HepG2 (cell line): ENCODE data around the gene MAMSTR. TPM values are rescaled to one million over a fixed set of nuclear protein-coding genes. Genes with fewer than 3 reads are reported as not detected.
A peak's percentile ranks its signal among the peaks of the same experiment; 100 is the strongest.

Experiments used
- AGO2 ChIP-seq: fragments of 200-400 bp; formaldehyde crosslinking; optimal IDR thresholded peaks from 2 replicates; pipeline ENCODE3; 2017; ENCODE audit warnings: mild to moderate bottlenecking, low read depth, low read length, moderate library complexity
- ARNT2 ChIP-seq: sonication (generic); formaldehyde crosslinking; IDR thresholded peaks from 2 replicates; pipeline ENCODE4 v1.8.0; 2022; ENCODE audit warnings: mild to moderate bottlenecking, low read depth, missing genetic modification reagents, moderate library complexity
- BCLAF1 ChIP-seq: fragments of 450-650 bp; IDR thresholded peaks from 2 replicates; pipeline ENCODE4 v1.6.1; 2017; ENCODE audit warnings: mild to moderate bottlenecking
- HNF4A ChIP-seq: sonication (generic); formaldehyde crosslinking; IDR thresholded peaks from 2 replicates; pipeline ENCODE4 v1.4.0; 2020; ENCODE audit warnings: missing genetic modification reagents
- MNT ChIP-seq: fragments of 450-650 bp; IDR thresholded peaks from 2 replicates; pipeline ENCODE4 v1.6.1; 2016
- PRMT3 ChIP-seq: sonication (generic); formaldehyde crosslinking; IDR thresholded peaks from 2 replicates; pipeline ENCODE4 v1.8.1; 2022; ENCODE audit warnings: low read depth, mild to moderate bottlenecking, moderate library complexity, missing genetic modification reagents, borderline replicate concordance
- RARA ChIP-seq: IDR thresholded peaks from 2 replicates; pipeline ENCODE4 v1.6.1; 2016; ENCODE audit warnings: missing genetic modification reagents, missing compliant biosample characterization
- TBX2 ChIP-seq: sonication (generic); formaldehyde crosslinking; IDR thresholded peaks from 2 replicates; pipeline ENCODE4 v1.5.0; 2020; ENCODE audit warnings: missing genetic modification reagents, mild to moderate bottlenecking, borderline replicate concordance
- ZNF260 ChIP-seq: sonication (generic); formaldehyde crosslinking; IDR thresholded peaks from 2 replicates; pipeline ENCODE4 v1.4.0; 2020; ENCODE audit warnings: missing genetic modification reagents, low read depth, mild to moderate bottlenecking, borderline replicate concordance
- ZNF430 ChIP-seq: sonication (generic); formaldehyde crosslinking; IDR thresholded peaks from 2 replicates; pipeline ENCODE4 v1.9.0; 2021; ENCODE audit warnings: mild to moderate bottlenecking, missing genetic modification reagents
- ZNF691 ChIP-seq: sonication (generic); formaldehyde crosslinking; IDR thresholded peaks from 2 replicates; pipeline ENCODE4 v1.4.0; 2020; ENCODE audit warnings: missing genetic modification reagents, low read depth, mild to moderate bottlenecking, borderline replicate concordance
- ZNF800 ChIP-seq: sonication (generic); formaldehyde crosslinking; IDR thresholded peaks from 2 replicates; pipeline ENCODE4 v1.4.0; 2020; ENCODE audit warnings: missing genetic modification reagents
- polyA plus RNA-seq, 8 experiments: library from polyadenylated mRNA; depleted of rRNA in 3 of 8; stranded (reverse) in 7 of 8; unstranded in 1 of 8; fragments of >200 nt; fragmentation: Illumina TruSeq in 4 of 8; extraction: Trizol in 4 of 8; gene quantifications; 2 replicates each; pipeline versions ENCODE4 v1.2.1 to v1.2.3, GENCODE V29; 2011 to 2016; ENCODE audit warnings: low read depth in 4 of 8, missing spikeins in 1 of 8, mixed read lengths in 1 of 8; ENCODE audit not compliant: insufficient read depth in 1 of 8
- total RNA-seq, 5 experiments: library from RNA; depleted of rRNA; stranded (reverse); fragments of >200 nt; fragmentation: Illumina TruSeq; extraction: Trizol; gene quantifications; 2 replicates each; pipeline ENCODE4 v1.2.3, GENCODE V29; 2016; ENCODE audit warnings: low read depth in 1 of 5

MAMSTR gene
- total and polyA plus RNA-seq, 2 of the 13 experiments (the other 11 are each of a cell fraction or from before 2014, with no cell fraction given) = 2.2 to 2.4 TPM

GRCh38 chr19:48738557-48739403 lies 19.3 kb upstream of the MAMSTR start (continued):
- TF ChIP-seq BCLAF1 = no peak
- no peak for TF ChIP-seq ZNF800
- no peak for TF ChIP-seq AGO2
- no peak for TF ChIP-seq ZNF430 (CRISPR knock-in tag)
- 0 out of 2 replicates have a peak, but pooled peaks have one; percentile 59 for TF ChIP-seq PRMT3 (CRISPR knock-in tag)
- TF ChIP-seq ZNF691 (CRISPR knock-in tag) = no peak
- TF ChIP-seq ARNT2 (CRISPR knock-in tag) = peak; percentile 95
- no peak for TF ChIP-seq HNF4A (CRISPR knock-in tag)
- TF ChIP-seq RARA (CRISPR knock-in tag) = 0 out of 2 replicates have a peak, but pooled peaks have one; percentile 14
- TF ChIP-seq ZNF260 (CRISPR knock-in tag) = no peak
- no peak for TF ChIP-seq MNT
- TF ChIP-seq TBX2 (CRISPR knock-in tag) = no peak
